ENCODE results near the gene RNPEPL1.

GRCh38 chr2:240622531-240623235 is 54.4 kb downstream of the RNPEPL1 start:
- TF ChIP-seq CTCF (IDR thresholded peaks at IDR 0.05) (no peak), POLR2A (IDR thresholded peaks at IDR 0.05) (no peak)

Data from adrenal gland (tissue), 5 donors.